ENCODE measurements around the gene FBXW2.

DNA sequence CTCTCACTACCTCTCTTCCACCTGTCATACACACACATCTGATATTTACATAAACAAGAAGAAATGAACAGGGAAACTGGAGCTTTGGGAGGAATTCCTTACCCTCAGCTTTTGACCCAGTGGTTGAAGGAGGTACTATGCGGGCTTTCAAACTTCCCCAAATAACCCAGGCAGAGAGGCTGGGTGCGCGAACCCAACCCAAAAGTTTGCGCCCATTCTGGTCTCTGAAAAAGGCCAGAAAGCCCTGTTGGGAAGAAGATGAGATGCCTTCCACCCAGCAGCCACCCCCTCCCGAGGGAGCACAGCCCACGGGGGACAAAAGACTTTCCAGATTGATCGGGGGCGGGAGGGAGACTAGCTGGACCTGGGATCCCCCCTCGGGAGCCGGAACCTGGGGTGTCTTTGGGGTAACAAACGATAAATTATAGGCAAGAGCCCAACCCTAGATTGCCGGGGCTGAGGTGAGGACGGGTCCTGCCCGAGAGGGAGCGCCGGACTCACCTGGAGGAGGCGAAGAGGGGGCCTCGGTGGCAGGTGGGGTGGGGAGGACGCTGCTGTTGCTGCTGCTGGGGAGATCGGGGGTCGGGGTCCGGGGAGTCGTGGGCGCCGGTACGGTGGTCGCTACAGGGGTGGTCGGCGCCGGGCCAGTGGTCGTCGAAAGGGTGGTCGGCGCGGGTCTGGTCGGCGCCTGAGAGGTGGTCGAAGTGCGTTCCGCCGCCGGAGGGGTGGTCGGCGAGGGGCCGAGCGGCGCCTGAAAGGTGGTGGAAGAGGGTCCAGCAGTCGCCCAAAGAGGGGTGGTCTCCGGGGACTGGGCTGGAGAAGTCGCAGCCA, 79.7 kb downstream of the FBXW2 start:
- TF ChIP-seq, protein P1, sequence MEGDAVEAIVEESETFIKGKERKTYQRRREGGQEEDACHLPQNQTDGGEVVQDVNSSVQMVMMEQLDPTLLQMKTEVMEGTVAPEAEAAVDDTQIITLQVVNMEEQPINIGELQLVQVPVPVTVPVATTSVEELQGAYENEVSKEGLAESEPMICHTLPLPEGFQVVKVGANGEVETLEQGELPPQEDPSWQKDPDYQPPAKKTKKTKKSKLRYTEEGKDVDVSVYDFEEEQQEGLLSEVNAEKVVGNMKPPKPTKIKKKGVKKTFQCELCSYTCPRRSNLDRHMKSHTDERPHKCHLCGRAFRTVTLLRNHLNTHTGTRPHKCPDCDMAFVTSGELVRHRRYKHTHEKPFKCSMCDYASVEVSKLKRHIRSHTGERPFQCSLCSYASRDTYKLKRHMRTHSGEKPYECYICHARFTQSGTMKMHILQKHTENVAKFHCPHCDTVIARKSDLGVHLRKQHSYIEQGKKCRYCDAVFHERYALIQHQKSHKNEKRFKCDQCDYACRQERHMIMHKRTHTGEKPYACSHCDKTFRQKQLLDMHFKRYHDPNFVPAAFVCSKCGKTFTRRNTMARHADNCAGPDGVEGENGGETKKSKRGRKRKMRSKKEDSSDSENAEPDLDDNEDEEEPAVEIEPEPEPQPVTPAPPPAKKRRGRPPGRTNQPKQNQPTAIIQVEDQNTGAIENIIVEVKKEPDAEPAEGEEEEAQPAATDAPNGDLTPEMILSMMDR (IDR thresholded peaks at IDR 0.05): no peak
- no peak for TF ChIP-seq ZFX (IDR thresholded peaks at IDR 0.05; ENCODE audit: borderline replicate concordance)

Data from 22Rv1 (cell line).